ENCODE data around the gene FBL. TPM values are rescaled to one million over a fixed set of nuclear protein-coding genes. Genes with fewer than 3 reads are reported as not detected.

The FBL gene
- total RNA-seq, 1 experiment from 2014 or later, result 554 TPM

- intact Hi-C loops (cut with micrococcal nuclease), result no loop called here
Measured at GRCh38 chr19:39870171-39870971, 24.2 kb upstream of the FBL start.

More at GRCh38 chr19:39870171-39870971, 24.2 kb upstream of the FBL start:
- ChIA-PET RAD21 (ENCODE audit: low non-redundant PET in 1 of 2, low total read pairs in 2 of 2, uncharacterized antibody in 2 of 2, unreplicated experiment in 2 of 2) (no interaction called here), CTCF (interaction anchor here (0.5 kb wide), 1 partner anchor 820 kb away, joined by 4 read pairs; the partner anchor contains the start of gene NUMBL), POLR2A (no interaction called here)
- Histone ChIP-seq H4K20me1 (ENCODE audit: insufficient read depth) (no peaks in the 10 kb centered on the region), H2AFZ (ENCODE audit: low read depth, low read length, poor library complexity, severe bottlenecking) (no peak overlapping the region), H3K4me2 (ENCODE audit: low read length) (peak overlapping the region; percentile 3; the same call in 1 of the 2 replicates), H3K9ac (ENCODE audit: low read length) (no peak overlapping the region), H3K27ac (ENCODE audit: low read depth, low read length) (no peak overlapping the region), H3K27me3 (ENCODE audit: insufficient read depth, low read length) (no peaks in the 10 kb centered on the region), H3K79me2 (ENCODE audit: insufficient read depth, low read length) (no peaks in the 10 kb centered on the region), H3K4me3 (replicated peaks in 1 of 2; ENCODE audit: low read depth in 1 of 2, low read length in 2 of 2) (no peak overlapping the region), H3K9me2 (ENCODE audit: insufficient read depth) (no peaks in the 10 kb centered on the region), H3K36me3 (ENCODE audit: control insufficient read depth in 1 of 2, insufficient read depth in 2 of 2, low read length in 2 of 2) (no peaks in the 10 kb centered on the region), H3K4me1 (ENCODE audit: control insufficient read depth in 1 of 2, insufficient read depth in 2 of 2, low read length in 2 of 2) (peaks cover 0 to 5% of the 10 kb centered on the region in 2 experiments; a peak in 2 of 4 replicates), H3K9me3 (ENCODE audit: control insufficient read depth in 1 of 2, insufficient read depth in 1 of 2, low read depth in 1 of 2, low read length in 2 of 2) (no peaks in the 10 kb centered on the region)
- ATAC-seq (peak; percentile 83), DNase-seq (ENCODE audit: low read depth, low spot score) (no peak)
- BruUV-seq (replicated peaks), result no TSS peak
- no peak for TF ChIP-seq EGR1 (IDR thresholded peaks at IDR 0.05; ENCODE audit: low read depth)
- no peak for TF ChIP-seq JUND (IDR thresholded peaks at IDR 0.05)
- no peak for TF ChIP-seq MAX (IDR thresholded peaks at IDR 0.05)
- no peak for TF ChIP-seq ATF3 (IDR thresholded peaks at IDR 0.05)
- TF ChIP-seq RAD21 (IDR thresholded peaks at IDR 0.05; ENCODE audit: low read depth), result no peak
- TF ChIP-seq ZFX (IDR thresholded peaks at IDR 0.05), result no peak
- TF ChIP-seq SRF (IDR thresholded peaks at IDR 0.05; ENCODE audit: low read depth), result no peak
- no peak for TF ChIP-seq CBX3 (IDR thresholded peaks at IDR 0.05; ENCODE audit: low read depth)
- no peak for TF ChIP-seq SIN3A (IDR thresholded peaks at IDR 0.05; ENCODE audit: low read depth)
- no peak for TF ChIP-seq REST (IDR thresholded peaks at IDR 0.05; ENCODE audit: low read depth)
- no peak for TF ChIP-seq ELF1 (IDR thresholded peaks at IDR 0.05; ENCODE audit: borderline replicate concordance, low read depth)

Data from HCT116 (cell line).